SU-DHL-6 (cell line): Measurements from ENCODE around the gene ACYP1.

Source experiments
- H2AFZ ChIP-seq: fragments of 200-600 bp; sonication (generic); 2 replicates; pipeline ENCODE4 v1.6.1; 2014; ENCODE audit warnings: low read depth, mild to moderate bottlenecking, moderate library complexity, mixed read lengths, antibody characterized with exemption, low read length; ENCODE audit not compliant: severe bottlenecking
- H3F3A ChIP-seq: fragments of 200-600 bp; shearing (Covaris generic); 2 replicates; pipeline ENCODE4 v1.6.0; 2016; ENCODE audit warnings: antibody characterized with exemption, mild to moderate bottlenecking; ENCODE audit not compliant: insufficient read depth
- H3K27ac ChIP-seq: fragments of 200-600 bp; sonication (generic); 2 replicates; pipeline ENCODE4 v1.5.1; 2016; ENCODE audit warnings: low read depth, mild to moderate bottlenecking, low read length, moderate library complexity, mixed read lengths
- H3K27me3 ChIP-seq: fragments of 200-600 bp; sonication (generic), shearing (Covaris generic); 2 replicates; pipeline ENCODE4 v1.6.0; 2014; ENCODE audit warnings: mild to moderate bottlenecking, low read length
- H3K36me3 ChIP-seq: fragments of 200-600 bp; sonication (generic); 2 replicates; pipeline ENCODE4 v1.6.1; 2014; ENCODE audit warnings: mild to moderate bottlenecking, low read length, mixed read lengths
- H3K4me2 ChIP-seq: fragments of 300-600, 200-600 bp; shearing (Covaris generic), sonication (generic); 2 replicates; pipeline ENCODE4 v1.6.0; 2014; ENCODE audit warnings: low read length, low read depth, mild to moderate bottlenecking; ENCODE audit not compliant: poor library complexity, severe bottlenecking
- H3K4me3 ChIP-seq: fragments of 200-600 bp; sonication (generic); 2 replicates; pipeline ENCODE4 v1.5.1; 2014; ENCODE audit warnings: antibody characterized with exemption, low read length, mild to moderate bottlenecking, mixed read lengths; ENCODE audit not compliant: insufficient read depth, poor library complexity, severe bottlenecking
- H3K79me2 ChIP-seq: fragments of 200-600 bp; sonication (generic); 2 replicates; pipeline ENCODE4 v1.6.1; 2014; ENCODE audit warnings: mild to moderate bottlenecking, low read length, moderate library complexity; ENCODE audit not compliant: insufficient read depth
- H3K9ac ChIP-seq: fragments of 200-600 bp; sonication (generic); 2 replicates; pipeline ENCODE4 v1.7.0; 2014; ENCODE audit warnings: mild to moderate bottlenecking, low read length
- H3K9me2 ChIP-seq: fragments of 200-600 bp; sonication (generic); replicated peaks from 2 replicates; pipeline ENCODE4 v1.6.1; 2014; ENCODE audit warnings: low read length; ENCODE audit not compliant: insufficient read depth
- H3K9me3 ChIP-seq: fragments of 200-600 bp; sonication (generic); 2 replicates; pipeline ENCODE4 v1.6.1; 2014; ENCODE audit warnings: low read length, mixed read lengths; ENCODE audit not compliant: insufficient read depth
- H4K20me1 ChIP-seq: fragments of 200-600 bp; sonication (generic); 2 replicates; pipeline ENCODE4 v1.6.1; 2014; ENCODE audit warnings: low read depth, mild to moderate bottlenecking, antibody characterized with exemption, low read length, moderate library complexity, mixed read lengths
- CTCF ChIP-seq: fragments of 200-600 bp; sonication (generic); IDR thresholded peaks from one replicate; pipeline ENCODE4 v1.5.1; 2017; ENCODE audit warnings: antibody characterized with exemption, mild to moderate bottlenecking, low read length, moderate library complexity; ENCODE audit not compliant: insufficient read depth, poor library complexity, severe bottlenecking
- EZH2phosphoT487 ChIP-seq: fragments of 200-600 bp; sonication (generic), shearing (Covaris generic); conservative IDR thresholded peaks from 2 replicates; pipeline ENCODE4 v1.6.1; 2018; ENCODE audit warnings: mild to moderate bottlenecking, antibody characterized with exemption, low read length, moderate library complexity, mixed read lengths

Gene ACYP1

GRCh38 chr14:75049136-75049535 lies 14.7 kb downstream of the ACYP1 start:
- Histone ChIP-seq H3K27me3 (no peaks in the 10 kb centered on the region), H3K79me2 (peaks cover 24% of the 10 kb centered on the region; the same call in 1 of the 2 replicates), H4K20me1 (no peaks in the 10 kb centered on the region), H3F3A (peaks cover 28% of the 10 kb centered on the region), H2AFZ (no peak overlapping the region), H3K27ac (no peak overlapping the region), H3K4me3 (no peak overlapping the region), H3K4me2 (no peak overlapping the region), H3K9me2 (no peaks in the 10 kb centered on the region), H3K9ac (no peak overlapping the region), H3K9me3 (no peaks in the 10 kb centered on the region), H3K36me3 (no peaks in the 10 kb centered on the region)
- TF ChIP-seq EZH2phosphoT487 (no peak), CTCF (no peak)

GRCh38 chr14:75048101-75048500 lies 15.7 kb downstream of the ACYP1 start:
- Histone ChIP-seq H3K36me3 (no peaks in the 10 kb centered on the region), H3K79me2 (peaks cover 26% of the 10 kb centered on the region; the same call in 1 of the 2 replicates), H3K9ac (no peak overlapping the region), H2AFZ (no peak overlapping the region), H3K9me3 (no peaks in the 10 kb centered on the region), H3K9me2 (no peaks in the 10 kb centered on the region), H4K20me1 (no peaks in the 10 kb centered on the region), H3K27ac (no peak overlapping the region), H3F3A (peaks cover 18% of the 10 kb centered on the region), H3K4me3 (no peak overlapping the region), H3K4me2 (no peak overlapping the region), H3K27me3 (no peaks in the 10 kb centered on the region)
- TF ChIP-seq CTCF: no peak
- no peak for TF ChIP-seq EZH2phosphoT487

GRCh38 chr14:75047506-75047905 lies 16.3 kb downstream of the ACYP1 start:
- no peaks in the 10 kb centered on the region for H3K9me3 ChIP-seq
- H2AFZ ChIP-seq: no peak overlapping the region
- H3K27me3 ChIP-seq: no peaks in the 10 kb centered on the region
- no peaks in the 10 kb centered on the region for H4K20me1 ChIP-seq
- H3K9ac ChIP-seq: no peak overlapping the region
- H3K4me2 ChIP-seq: no peak overlapping the region
- no peaks in the 10 kb centered on the region for H3K9me2 ChIP-seq
- TF ChIP-seq CTCF (no peak), EZH2phosphoT487 (no peak)
- H3F3A ChIP-seq: peaks cover 12% of the 10 kb centered on the region
- no peak overlapping the region for H3K27ac ChIP-seq
- no peak overlapping the region for H3K4me3 ChIP-seq
- H3K79me2 ChIP-seq: peaks cover 26% of the 10 kb centered on the region; the same call in 1 of the 2 replicates
- no peaks in the 10 kb centered on the region for H3K36me3 ChIP-seq

GRCh38 chr14:75046899-75047298 lies 16.9 kb downstream of the ACYP1 start:
- H3F3A ChIP-seq: 0 out of 2 replicates have a peak, but pooled peaks cover 8% of the 10 kb centered on the region
- no peak overlapping the region for H3K4me2 ChIP-seq
- no peak overlapping the region for H3K4me3 ChIP-seq
- H4K20me1 ChIP-seq: no peaks in the 10 kb centered on the region
- TF ChIP-seq EZH2phosphoT487 (no peak), CTCF (no peak)
- no peaks in the 10 kb centered on the region for H3K36me3 ChIP-seq
- H3K9me3 ChIP-seq: no peaks in the 10 kb centered on the region
- no peaks in the 10 kb centered on the region for H3K27me3 ChIP-seq
- H3K9me2 ChIP-seq: no peaks in the 10 kb centered on the region
- no peak overlapping the region for H2AFZ ChIP-seq
- no peak overlapping the region for H3K27ac ChIP-seq
- no peak overlapping the region for H3K9ac ChIP-seq
- H3K79me2 ChIP-seq: peaks cover 26% of the 10 kb centered on the region; the same call in 1 of the 2 replicates
